Upper lobe of left lung (tissue), 6 donors: ENCODE measurements around the gene ZNF609. TPM values are rescaled to one million over a fixed set of nuclear protein-coding genes. Genes with fewer than 3 reads are reported as not detected.

Source experiments
- ATAC-seq, 2 donors: fragments of 200-7000 bp; cut with Tn5 transposase; one replicate each; pipeline ENCODE4 v1.9.1; 2022; ENCODE audit warnings: mild to moderate bottlenecking in 2 of 2, moderate library complexity in 2 of 2; ENCODE audit not compliant: low FRiP score in 2 of 2
- DNase-seq, 2 donors: peaks; one replicate each; pipeline ENCODE4 v3.0.0-alpha.2; 2019 to 2020
- H3K27ac ChIP-seq, 4 donors: fragments of 200-600 bp; sonication (generic); one replicate each; pipeline ENCODE4 v1.5.1; 2016 to 2019
- H3K27me3 ChIP-seq, 4 donors: fragments of 200-600 bp; sonication (generic); one replicate each; pipeline ENCODE4 v1.5.1; 2017 to 2019
- H3K36me3 ChIP-seq, 4 donors: fragments of 200-600 bp; sonication (generic); one replicate each; pipeline ENCODE4 v1.5.1; 2016 to 2019
- H3K4me1 ChIP-seq, 4 donors: fragments of 200-600 bp; sonication (generic); one replicate each; pipeline ENCODE4 v1.5.1; 2018 to 2019
- H3K4me3 ChIP-seq, 4 donors: fragments of 200-600 bp; sonication (generic); one replicate each; pipeline ENCODE4 v1.5.1; 2017 to 2019; ENCODE audit warnings: mild to moderate bottlenecking in 2 of 4, moderate library complexity in 1 of 4
- H3K9me3 ChIP-seq, 4 donors: fragments of 200-600 bp; sonication (generic); one replicate each; pipeline ENCODE4 v1.5.1; 2018 to 2019
- EP300 ChIP-seq, 4 donors: sonication (generic); formaldehyde crosslinking; IDR thresholded peaks; one replicate each; pipeline ENCODE4 v1.5.1; 2017; ENCODE audit warnings: antibody characterized with exemption in 4 of 4, control low read depth in 2 of 4
- POLR2A ChIP-seq, 4 donors: fragments of 450-650 bp; IDR thresholded peaks; one replicate each; pipeline ENCODE4 v1.5.1; 2016 to 2017; ENCODE audit warnings: antibody characterized with exemption in 4 of 4, mild to moderate bottlenecking in 2 of 4
- POLR2AphosphoS5 ChIP-seq, 2 donors: sonication (generic); formaldehyde crosslinking; IDR thresholded peaks; one replicate each; pipeline ENCODE4 v1.5.1; 2017; ENCODE audit warnings: antibody characterized with exemption in 2 of 2
- WGBS, 2 donors: methylation state at CpG; one replicate each; pipeline ENCODE4 v1.1.5; 2017 to 2018; 5-methylcytosine and 5-hydroxymethylcytosine counted together
- total RNA-seq, 6 donors: library from RNA; depleted of rRNA in 4 of 6; stranded (reverse); fragments of >200 nt in 4 of 6; gene quantifications; one replicate each; pipeline versions ENCODE4 v1.1.0 to v1.2.1, GENCODE V29; 2016 to 2021
- TF ChIP-seq, protein P1 (sequence below), 6 experiments: fragments of 450-650 bp in 4 of 6; fragments of 200-600 bp in 2 of 6; sonication (generic) in 2 of 6; IDR thresholded peaks; one replicate each; pipeline ENCODE4 v1.5.1; 2016 to 2019; ENCODE audit warnings: antibody characterized with exemption in 6 of 6
- donor health status: DM: no; HTN: no; CAD: no; lungs with moderate emphysema.
- donor health status: DM: no; HTN: yes; CAD: no; lungs with severe emphysema.

ZNF609 gene
- total RNA-seq, 6 donors from 2014 or later = 30.4 to 65.0 (median 44.5) TPM

DNA sequence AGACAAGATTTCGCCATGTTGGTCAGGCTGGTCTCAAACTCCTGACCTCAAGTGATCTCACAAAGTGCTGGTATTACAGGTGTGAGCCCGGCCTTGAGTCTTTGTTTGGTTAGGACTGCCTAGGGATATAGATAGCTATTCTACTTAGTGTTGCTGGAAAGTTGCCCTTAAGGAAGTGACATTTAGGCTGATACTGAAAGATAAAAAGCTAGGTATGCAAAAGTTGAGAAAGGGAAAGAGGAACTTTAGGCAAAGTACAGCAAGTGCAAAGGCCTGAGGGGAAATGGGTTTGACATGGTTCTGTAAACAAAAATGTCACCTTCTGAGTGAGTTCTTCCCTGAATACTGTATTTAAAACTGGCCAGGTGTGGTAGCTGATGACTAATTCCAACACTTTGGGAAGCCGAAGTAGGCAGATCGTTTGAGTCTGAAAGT lies 111.5 kb downstream of the ZNF609 start:
- H3K36me3 ChIP-seq = no peaks in the 10 kb centered on the region
- H3K4me3 ChIP-seq = no peak overlapping the region
- peak overlapping the region in 1 of 4 donors; percentile 42 for H3K27ac ChIP-seq
- 36 to 61% methylated on average over 3 to 4 of the region's 4 CpGs for WGBS, 2 donors
- no peaks in the 10 kb centered on the region for H3K27me3 ChIP-seq
- ATAC-seq = peak in 1 of 2 donors; percentile 47
- DNase-seq = no peak
- H3K9me3 ChIP-seq = no peaks in the 10 kb centered on the region
- peaks cover 4 to 24% (median 13%) of the 10 kb centered on the region in 4 donors for H3K4me1 ChIP-seq
- no peak for TF ChIP-seq POLR2A (IDR thresholded peaks at IDR 0.05)
- no peak for TF ChIP-seq POLR2AphosphoS5 (IDR thresholded peaks at IDR 0.05)
- no peak for TF ChIP-seq EP300 (IDR thresholded peaks at IDR 0.05)
- TF ChIP-seq, protein P1, sequence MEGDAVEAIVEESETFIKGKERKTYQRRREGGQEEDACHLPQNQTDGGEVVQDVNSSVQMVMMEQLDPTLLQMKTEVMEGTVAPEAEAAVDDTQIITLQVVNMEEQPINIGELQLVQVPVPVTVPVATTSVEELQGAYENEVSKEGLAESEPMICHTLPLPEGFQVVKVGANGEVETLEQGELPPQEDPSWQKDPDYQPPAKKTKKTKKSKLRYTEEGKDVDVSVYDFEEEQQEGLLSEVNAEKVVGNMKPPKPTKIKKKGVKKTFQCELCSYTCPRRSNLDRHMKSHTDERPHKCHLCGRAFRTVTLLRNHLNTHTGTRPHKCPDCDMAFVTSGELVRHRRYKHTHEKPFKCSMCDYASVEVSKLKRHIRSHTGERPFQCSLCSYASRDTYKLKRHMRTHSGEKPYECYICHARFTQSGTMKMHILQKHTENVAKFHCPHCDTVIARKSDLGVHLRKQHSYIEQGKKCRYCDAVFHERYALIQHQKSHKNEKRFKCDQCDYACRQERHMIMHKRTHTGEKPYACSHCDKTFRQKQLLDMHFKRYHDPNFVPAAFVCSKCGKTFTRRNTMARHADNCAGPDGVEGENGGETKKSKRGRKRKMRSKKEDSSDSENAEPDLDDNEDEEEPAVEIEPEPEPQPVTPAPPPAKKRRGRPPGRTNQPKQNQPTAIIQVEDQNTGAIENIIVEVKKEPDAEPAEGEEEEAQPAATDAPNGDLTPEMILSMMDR (IDR thresholded peaks at IDR 0.05) = no peak

DNA sequence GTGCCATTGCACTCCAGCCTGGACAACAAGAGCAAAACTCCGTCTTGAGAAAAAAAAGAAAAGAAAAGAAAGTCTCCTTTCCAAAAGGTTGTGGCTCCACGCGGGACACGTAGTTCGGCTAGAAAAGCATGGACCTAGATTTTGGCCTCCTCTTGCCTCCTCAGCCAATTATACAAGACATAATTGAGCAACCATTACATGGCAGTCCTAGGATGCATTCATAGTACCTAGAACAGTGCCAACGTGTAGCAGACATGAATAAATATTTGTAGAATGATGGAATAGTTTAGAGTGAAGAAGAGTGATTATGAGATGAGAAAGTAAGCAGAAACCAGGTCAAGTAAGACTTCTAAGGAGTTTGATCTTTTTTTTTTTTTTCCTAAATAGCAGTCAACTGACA lies 112.5 kb downstream of the ZNF609 start:
- 85 to 94% methylated on average over 6 of the region's 6 CpGs for WGBS, 2 donors
- H3K4me1 ChIP-seq = peaks cover 4 to 24% (median 13%) of the 10 kb centered on the region in 4 donors
- no peak overlapping the region for H3K4me3 ChIP-seq
- no peaks in the 10 kb centered on the region for H3K9me3 ChIP-seq
- no peak for DNase-seq
- TF ChIP-seq POLR2A (IDR thresholded peaks at IDR 0.05) = no peak
- no peak for TF ChIP-seq EP300 (IDR thresholded peaks at IDR 0.05)
- TF ChIP-seq, protein P1 (IDR thresholded peaks at IDR 0.05) = no peak
- no peak for TF ChIP-seq POLR2AphosphoS5 (IDR thresholded peaks at IDR 0.05)
- no peak for ATAC-seq
- H3K27me3 ChIP-seq = no peaks in the 10 kb centered on the region
- H3K36me3 ChIP-seq = no peaks in the 10 kb centered on the region
- no peak overlapping the region for H3K27ac ChIP-seq

DNA sequence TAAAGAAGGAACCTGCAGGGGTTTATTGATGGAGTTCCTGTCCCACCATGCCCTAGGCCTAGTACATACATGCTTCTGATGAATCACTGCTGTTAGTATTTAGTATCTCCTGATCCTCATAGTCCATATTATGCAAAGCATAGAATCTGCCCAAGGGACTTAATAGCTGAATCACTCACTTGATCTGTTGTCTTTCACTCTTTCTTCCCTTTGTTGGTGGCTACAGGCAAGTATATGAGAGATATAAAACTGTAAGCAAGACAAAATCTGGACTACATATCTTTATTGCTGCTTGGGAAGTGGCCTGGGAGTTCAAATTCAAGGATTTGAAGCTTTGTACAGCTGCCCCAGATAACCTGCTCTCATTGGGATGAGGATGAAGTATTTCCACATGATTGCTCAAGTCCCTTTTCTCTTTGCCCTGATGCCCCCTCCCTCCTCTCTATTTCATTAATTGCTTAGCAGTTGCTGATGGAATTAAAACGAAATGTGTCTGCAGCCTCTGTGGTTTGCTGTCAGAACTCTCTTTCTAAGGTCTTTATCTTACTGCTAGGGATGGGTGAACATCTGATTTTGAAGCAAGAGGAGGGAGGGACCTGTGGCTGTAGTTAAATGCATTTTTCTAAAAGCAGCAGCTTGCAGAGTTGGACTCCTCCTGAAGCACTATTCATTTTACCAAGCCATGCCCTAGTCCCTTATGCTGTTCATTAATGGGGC lies 114.1 kb downstream of the ZNF609 start:
- WGBS, 2 donors = 50 to 55% methylated on average over 1 of the region's 1 CpG
- H3K4me3 ChIP-seq = no peak overlapping the region
- H3K27me3 ChIP-seq = no peaks in the 10 kb centered on the region
- DNase-seq = no peak
- no peak for ATAC-seq
- H3K9me3 ChIP-seq = no peaks in the 10 kb centered on the region
- TF ChIP-seq POLR2A (IDR thresholded peaks at IDR 0.05) (no peak), EP300 (IDR thresholded peaks at IDR 0.05) (no peak), POLR2AphosphoS5 (IDR thresholded peaks at IDR 0.05) (no peak)
- TF ChIP-seq, protein P1 (IDR thresholded peaks at IDR 0.05) = no peak
- H3K27ac ChIP-seq = no peak overlapping the region
- peaks cover 4 to 18% (median 12%) of the 10 kb centered on the region in 4 donors for H3K4me1 ChIP-seq
- no peaks in the 10 kb centered on the region for H3K36me3 ChIP-seq

DNA sequence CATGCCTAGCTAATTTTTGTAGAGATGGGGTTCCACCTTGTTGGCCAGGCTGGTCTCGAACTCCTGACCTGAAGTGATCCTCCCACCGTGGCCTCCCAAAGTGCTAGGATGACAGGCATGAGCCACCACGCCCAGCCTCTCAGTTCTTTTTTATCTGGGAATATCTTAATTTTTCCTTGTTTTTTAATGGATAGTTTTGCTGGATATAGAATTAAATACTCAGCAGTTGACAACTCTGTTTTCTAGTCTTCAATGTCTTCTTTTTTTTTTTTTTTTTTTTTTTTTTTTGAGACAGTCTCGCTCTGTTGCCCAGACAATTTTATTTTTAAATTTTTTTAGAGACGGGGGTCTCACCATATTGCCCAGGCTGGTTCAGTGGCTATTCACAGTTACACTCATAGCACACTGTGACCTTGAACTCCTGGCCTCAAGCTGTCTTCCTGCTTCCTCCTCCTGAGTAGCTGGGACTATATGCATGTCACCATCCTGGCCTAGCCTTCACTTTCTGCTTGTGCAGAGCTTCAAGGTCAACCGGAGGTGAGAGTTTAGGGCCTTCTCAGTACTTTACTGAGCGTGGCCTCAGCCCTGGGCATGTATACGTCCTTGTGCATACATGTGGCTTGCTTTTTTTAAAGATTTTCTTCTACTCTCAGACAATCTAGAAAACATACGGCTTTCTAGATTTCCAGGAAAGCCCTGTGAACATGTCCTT lies 120.5 kb downstream of the ZNF609 start:
- Histone ChIP-seq H3K36me3 (peaks cover 0 to 2% (median 0%) of the 10 kb centered on the region in 4 donors), H3K4me1 (peaks cover 0 to 7% (median 5%) of the 10 kb centered on the region in 4 donors), H3K9me3 (peaks cover 3 to 9% (median 8%) of the 10 kb centered on the region in 4 donors), H3K27me3 (no peaks in the 10 kb centered on the region), H3K27ac (no peak overlapping the region), H3K4me3 (no peak overlapping the region)
- TF ChIP-seq POLR2AphosphoS5 (IDR thresholded peaks at IDR 0.05) (no peak), EP300 (IDR thresholded peaks at IDR 0.05) (no peak), POLR2A (IDR thresholded peaks at IDR 0.05) (no peak)
- TF ChIP-seq, protein P1 (IDR thresholded peaks at IDR 0.05) = no peak
- ATAC-seq = no peak
- no peak for DNase-seq
- 91 to 96% methylated on average over 9 of the region's 9 CpGs for WGBS, 2 donors
